Tibial artery (tissue), 4 donors: ENCODE measurements around the gene GAS6.

ENCODE experiments used
- DNase-seq, 2 donors: peaks; one replicate each; pipeline ENCODE4 v3.0.0-alpha.2; 2019
- H3K27ac ChIP-seq, 2 donors: fragments of 200-600 bp; sonication (generic) in 1 of 2; 1 replicate in 1 of 2; 2 replicates in 1 of 2; pipeline ENCODE4 v1.5.1; 2018 to 2019; ENCODE audit warnings: mild to moderate bottlenecking in 1 of 2
- H3K27me3 ChIP-seq, 2 donors: fragments of 200-600 bp; sonication (generic) in 1 of 2; one replicate each; pipeline versions ENCODE4 v1.5.1 to v1.6.0; 2016 to 2019
- H3K36me3 ChIP-seq, 3 donors: fragments of 200-600 bp; sonication (generic) in 2 of 3; one replicate each; pipeline ENCODE4 v1.5.1; 2016 to 2019; ENCODE audit warnings: mild to moderate bottlenecking in 2 of 3
- H3K4me1 ChIP-seq, 4 donors: fragments of 200-600 bp; sonication (generic) in 2 of 4; 1 replicate in 3 of 4; 2 replicates in 1 of 4; pipeline ENCODE4 v1.5.1; 2016 to 2019
- H3K4me3 ChIP-seq, 2 donors: fragments of 200-600 bp; sonication (generic) in 1 of 2; 1 replicate in 1 of 2; 2 replicates in 1 of 2; pipeline ENCODE4 v1.5.1; 2018 to 2019; ENCODE audit warnings: mild to moderate bottlenecking in 2 of 2
- H3K9me3 ChIP-seq, 3 donors: fragments of 200-600 bp; sonication (generic) in 1 of 3; one replicate each; pipeline ENCODE4 v1.5.1; 2016 to 2019
- intact Hi-C: fragments of 100-400 bp; cut with DNase I; formaldehyde crosslinking; loops from one replicate; pipeline ENCODE4 v1.15.0; 2023; ENCODE audit warnings: low total_unique reads
- TF ChIP-seq, protein P1 (sequence below), 2 experiments: fragments of 200-600 bp in 1 of 2; fragments of 450-650 bp in 1 of 2; IDR thresholded peaks; one replicate each; pipeline ENCODE4 v1.5.1; 2017 to 2019; ENCODE audit warnings: antibody characterized with exemption in 2 of 2, mild to moderate bottlenecking in 1 of 2, moderate library complexity in 1 of 2

Gene GAS6

DNA sequence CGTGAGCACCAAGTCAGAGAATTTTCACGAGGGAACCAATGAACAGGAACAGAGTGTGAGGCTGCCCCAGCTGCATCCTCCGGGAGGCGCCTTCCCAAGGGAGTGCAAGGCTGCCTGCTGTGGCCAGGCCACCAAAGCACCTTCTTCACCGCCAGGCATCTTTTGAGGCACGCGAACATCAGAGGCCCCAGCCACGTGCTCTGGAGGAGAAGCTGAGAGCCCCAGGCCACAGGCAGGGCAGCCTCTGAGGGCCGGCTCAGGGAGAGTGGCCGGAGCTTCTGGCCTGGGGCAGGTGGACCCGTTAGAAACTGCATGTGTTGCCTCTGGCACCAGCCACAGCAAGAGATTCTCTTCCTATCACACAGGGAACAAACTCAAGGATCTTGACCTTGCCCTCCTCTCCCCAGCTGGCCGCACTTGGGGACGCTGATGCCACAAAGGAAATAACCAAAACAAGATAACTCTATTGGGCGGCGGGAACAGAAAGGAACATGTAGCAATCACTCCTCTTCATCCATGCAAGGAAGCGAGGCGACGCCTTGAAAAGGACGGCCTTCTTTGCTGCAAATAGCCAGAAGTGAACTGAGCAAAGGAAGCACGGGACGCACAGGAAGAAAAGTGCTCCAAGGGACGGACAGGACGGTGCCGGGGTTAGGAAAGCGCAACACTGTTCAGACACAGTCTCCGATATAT, 19.9 kb downstream of the GAS6 start:
- peak; percentile 28 to 60 for DNase-seq
- intact Hi-C loops = no loop called here
- TF ChIP-seq, protein P1, sequence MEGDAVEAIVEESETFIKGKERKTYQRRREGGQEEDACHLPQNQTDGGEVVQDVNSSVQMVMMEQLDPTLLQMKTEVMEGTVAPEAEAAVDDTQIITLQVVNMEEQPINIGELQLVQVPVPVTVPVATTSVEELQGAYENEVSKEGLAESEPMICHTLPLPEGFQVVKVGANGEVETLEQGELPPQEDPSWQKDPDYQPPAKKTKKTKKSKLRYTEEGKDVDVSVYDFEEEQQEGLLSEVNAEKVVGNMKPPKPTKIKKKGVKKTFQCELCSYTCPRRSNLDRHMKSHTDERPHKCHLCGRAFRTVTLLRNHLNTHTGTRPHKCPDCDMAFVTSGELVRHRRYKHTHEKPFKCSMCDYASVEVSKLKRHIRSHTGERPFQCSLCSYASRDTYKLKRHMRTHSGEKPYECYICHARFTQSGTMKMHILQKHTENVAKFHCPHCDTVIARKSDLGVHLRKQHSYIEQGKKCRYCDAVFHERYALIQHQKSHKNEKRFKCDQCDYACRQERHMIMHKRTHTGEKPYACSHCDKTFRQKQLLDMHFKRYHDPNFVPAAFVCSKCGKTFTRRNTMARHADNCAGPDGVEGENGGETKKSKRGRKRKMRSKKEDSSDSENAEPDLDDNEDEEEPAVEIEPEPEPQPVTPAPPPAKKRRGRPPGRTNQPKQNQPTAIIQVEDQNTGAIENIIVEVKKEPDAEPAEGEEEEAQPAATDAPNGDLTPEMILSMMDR (IDR thresholded peaks at IDR 0.05) = no peak
- Histone ChIP-seq H3K27me3 (no peaks in the 10 kb centered on the region), H3K27ac (no peak overlapping the region), H3K36me3 (peaks cover 40 to 62% (median 49%) of the 10 kb centered on the region in 3 donors), H3K4me3 (no peak overlapping the region), H3K4me1 (peaks cover 0 to 36% (median 27%) of the 10 kb centered on the region in 4 donors), H3K9me3 (no peaks in the 10 kb centered on the region)

DNA sequence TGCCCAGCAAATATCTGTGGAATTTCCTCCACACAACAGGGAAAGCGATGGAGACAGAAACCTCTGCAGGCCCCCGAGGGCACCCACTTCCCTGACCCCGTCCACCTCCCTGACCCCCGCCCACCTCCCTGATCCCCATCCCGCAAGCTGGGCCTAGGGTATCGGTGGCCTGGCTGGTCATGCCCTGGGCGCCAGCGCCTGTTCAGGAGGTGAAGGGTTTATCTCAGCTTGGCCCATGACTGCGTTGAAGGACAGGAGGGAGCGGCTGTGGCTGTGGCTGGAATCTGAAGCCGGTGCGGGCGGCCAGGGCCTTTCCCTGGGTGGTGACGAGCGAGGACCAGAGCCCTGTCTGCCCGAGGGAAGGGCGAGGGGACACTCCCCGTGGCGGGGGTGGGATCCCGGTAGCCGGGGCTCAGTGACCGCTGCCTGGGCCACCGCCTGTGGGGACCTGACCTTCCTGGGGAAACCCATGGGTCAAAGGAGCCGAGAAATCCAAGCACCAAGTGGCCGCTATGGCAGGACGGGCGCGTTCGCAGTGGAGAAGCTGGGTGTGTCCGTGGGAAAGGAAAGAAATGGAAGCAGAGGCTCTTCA, 20.7 kb downstream of the GAS6 start:
- Histone ChIP-seq H3K4me1 (peaks cover 2 to 36% (median 29%) of the 10 kb centered on the region in 4 donors), H3K27ac (no peak overlapping the region), H3K4me3 (no peak overlapping the region), H3K36me3 (peaks cover 40 to 62% (median 49%) of the 10 kb centered on the region in 3 donors), H3K27me3 (no peaks in the 10 kb centered on the region), H3K9me3 (no peaks in the 10 kb centered on the region)
- intact Hi-C loops = no loop called here
- DNase-seq = peak in 1 of 2 donors; percentile 60
- TF ChIP-seq, protein P1 (IDR thresholded peaks at IDR 0.05) = no peak

DNA sequence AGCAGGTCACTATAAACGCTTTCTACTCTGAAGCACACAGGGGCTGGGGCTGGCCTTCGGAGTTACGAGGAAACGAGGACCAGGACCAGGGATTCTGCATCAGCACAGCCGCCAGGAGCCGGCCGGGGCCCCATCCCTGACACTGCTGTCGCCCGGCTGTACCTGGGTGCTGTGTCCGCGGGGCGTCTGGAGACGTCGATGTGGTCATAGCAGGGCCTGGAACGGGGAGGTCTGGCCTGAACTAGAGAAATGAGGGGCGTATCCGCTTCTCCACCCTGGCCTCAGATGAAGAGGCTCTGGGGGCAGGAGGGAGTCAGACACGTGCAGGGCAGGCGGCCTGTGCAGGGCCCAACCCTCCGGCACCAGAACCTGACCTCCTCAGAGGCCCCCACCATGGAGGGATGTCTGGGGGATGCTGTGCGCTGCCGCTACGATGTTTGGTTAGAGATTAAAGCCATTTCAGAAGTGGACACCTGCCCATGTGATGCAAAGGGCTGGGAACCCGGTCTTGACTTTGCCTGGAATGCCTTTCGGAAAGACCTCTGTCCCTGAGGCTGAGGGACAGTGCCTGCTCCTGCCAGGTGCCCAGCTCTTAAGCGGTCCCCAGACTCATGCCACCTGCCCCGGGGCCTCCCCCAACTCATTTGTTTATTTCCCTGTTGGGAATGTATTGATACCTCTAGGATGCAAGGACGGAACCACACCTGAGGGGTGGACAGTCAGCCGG, 21.4 kb downstream of the GAS6 start:
- H3K27me3 ChIP-seq = no peaks in the 10 kb centered on the region
- DNase-seq = no peak
- H3K27ac ChIP-seq = no peak overlapping the region
- H3K9me3 ChIP-seq = no peaks in the 10 kb centered on the region
- H3K4me1 ChIP-seq = peaks cover 3 to 39% (median 33%) of the 10 kb centered on the region in 4 donors
- H3K36me3 ChIP-seq = peaks cover 40 to 57% (median 49%) of the 10 kb centered on the region in 3 donors
- no peak overlapping the region for H3K4me3 ChIP-seq
- TF ChIP-seq, protein P1 (IDR thresholded peaks at IDR 0.05) = no peak
- intact Hi-C loops = no loop called here

DNA sequence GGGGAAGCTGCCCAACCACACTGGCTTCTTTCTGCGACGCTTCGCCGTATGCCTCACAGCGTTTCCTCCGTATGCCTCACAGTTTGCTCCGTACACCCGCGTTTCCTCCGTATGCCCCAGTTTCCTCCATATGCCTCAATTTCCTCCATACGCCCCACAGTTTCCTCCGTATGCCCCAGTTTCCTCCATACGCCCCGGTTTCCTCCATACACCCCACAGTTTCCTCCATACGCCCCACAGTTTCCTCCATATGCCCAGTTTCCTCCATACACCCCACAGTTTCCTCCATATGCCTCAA, 22.6 kb downstream of the GAS6 start:
- Histone ChIP-seq H3K36me3 (peaks cover 31 to 46% (median 38%) of the 10 kb centered on the region in 3 donors), H3K4me1 (peaks cover 3 to 48% (median 43%) of the 10 kb centered on the region in 4 donors), H3K4me3 (no peak overlapping the region), H3K27ac (peak overlapping the region in 1 of 2 donors; percentile 46), H3K9me3 (no peaks in the 10 kb centered on the region), H3K27me3 (no peaks in the 10 kb centered on the region)
- no peak for DNase-seq
- TF ChIP-seq, protein P1 (IDR thresholded peaks at IDR 0.05) = no peak
- intact Hi-C loops = no loop called here

DNA sequence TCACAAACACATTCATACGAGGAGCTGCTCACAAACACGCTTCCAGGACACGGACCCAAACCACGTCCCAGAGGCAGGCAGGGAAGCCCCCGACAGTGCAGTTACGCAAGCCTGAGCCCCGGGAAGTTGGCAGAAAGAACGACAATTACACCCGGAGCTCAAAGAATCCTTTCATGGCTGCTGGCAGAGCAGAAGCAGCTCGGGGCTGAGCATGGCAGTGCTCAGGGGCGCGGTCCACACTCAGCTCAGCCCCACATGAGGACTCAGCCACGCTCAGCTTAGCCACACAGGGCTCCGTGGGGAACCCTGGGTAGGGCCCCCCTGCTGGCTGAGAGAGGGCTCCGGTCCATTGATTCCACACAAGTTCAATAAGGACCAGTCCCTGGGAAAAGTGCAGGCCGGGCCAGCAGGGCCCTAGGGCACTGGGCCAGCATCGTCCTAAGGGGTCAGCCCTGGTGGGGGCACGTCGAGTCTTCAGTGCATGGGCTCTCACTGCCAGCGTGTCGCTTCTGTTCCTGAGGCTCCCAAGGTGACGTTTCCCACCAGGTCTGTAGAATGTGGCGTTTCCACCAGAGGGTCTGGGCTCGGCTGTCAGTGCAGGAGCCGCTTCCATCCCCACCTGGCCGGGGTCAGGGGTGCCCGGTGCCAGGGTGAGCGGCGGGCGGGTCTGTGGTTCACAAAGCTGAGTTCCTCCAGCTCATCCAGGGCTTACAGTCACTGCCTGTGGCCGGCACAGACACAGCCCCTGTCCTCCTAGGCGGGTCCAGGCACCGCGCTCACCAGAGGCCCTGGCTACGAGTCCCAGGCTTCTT, 23.1 kb downstream of the GAS6 start:
- DNase-seq = no peak
- H3K4me1 ChIP-seq = peaks cover 3 to 50% (median 43%) of the 10 kb centered on the region in 4 donors
- TF ChIP-seq, protein P1 (IDR thresholded peaks at IDR 0.05) = no peak

More for the DNA sequence above, 23.1 kb downstream of the GAS6 start:
- Histone ChIP-seq H3K9me3 (no peaks in the 10 kb centered on the region), H3K36me3 (peaks cover 26 to 40% (median 33%) of the 10 kb centered on the region in 3 donors), H3K4me3 (no peak overlapping the region), H3K27me3 (no peaks in the 10 kb centered on the region), H3K27ac (peak overlapping the region; percentile 46 to 67)
- intact Hi-C loops = no loop called here
